ENCODE measurements around the gene RAPGEF4.

DNA sequence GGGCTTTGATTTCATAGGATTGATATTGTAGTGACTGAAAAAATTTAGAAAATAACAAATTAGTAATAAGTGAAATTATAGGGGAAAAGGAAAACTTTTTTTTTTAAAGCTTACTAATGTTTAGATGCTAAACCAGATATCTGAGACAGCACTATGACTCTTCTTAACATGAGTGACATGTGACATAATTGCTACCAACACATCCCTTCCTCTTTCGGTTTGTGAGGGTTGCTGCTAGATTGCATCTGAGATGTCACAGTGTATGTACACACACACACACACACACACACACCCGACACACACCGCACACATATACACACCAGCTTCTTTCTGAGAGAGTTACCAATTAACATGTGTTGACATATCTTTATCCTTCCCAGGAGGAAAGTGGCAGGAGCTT, 18.0 kb downstream of the RAPGEF4 start:
- TF ChIP-seq, protein P1, sequence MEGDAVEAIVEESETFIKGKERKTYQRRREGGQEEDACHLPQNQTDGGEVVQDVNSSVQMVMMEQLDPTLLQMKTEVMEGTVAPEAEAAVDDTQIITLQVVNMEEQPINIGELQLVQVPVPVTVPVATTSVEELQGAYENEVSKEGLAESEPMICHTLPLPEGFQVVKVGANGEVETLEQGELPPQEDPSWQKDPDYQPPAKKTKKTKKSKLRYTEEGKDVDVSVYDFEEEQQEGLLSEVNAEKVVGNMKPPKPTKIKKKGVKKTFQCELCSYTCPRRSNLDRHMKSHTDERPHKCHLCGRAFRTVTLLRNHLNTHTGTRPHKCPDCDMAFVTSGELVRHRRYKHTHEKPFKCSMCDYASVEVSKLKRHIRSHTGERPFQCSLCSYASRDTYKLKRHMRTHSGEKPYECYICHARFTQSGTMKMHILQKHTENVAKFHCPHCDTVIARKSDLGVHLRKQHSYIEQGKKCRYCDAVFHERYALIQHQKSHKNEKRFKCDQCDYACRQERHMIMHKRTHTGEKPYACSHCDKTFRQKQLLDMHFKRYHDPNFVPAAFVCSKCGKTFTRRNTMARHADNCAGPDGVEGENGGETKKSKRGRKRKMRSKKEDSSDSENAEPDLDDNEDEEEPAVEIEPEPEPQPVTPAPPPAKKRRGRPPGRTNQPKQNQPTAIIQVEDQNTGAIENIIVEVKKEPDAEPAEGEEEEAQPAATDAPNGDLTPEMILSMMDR (IDR thresholded peaks at IDR 0.05): no peak
- no peak for TF ChIP-seq POLR2A (IDR thresholded peaks at IDR 0.05)
